GM12865 (cell line): ENCODE results near the gene PDE8A.

Source experiments
- DNase-seq: peaks from one replicate; pipeline ENCODE4 v3.0.0; 2010; ENCODE audit warnings: low read depth
- H3K4me3 ChIP-seq: 2 replicates; pipeline ENCODE4 v1.5.1; 2011; ENCODE audit warnings: mild to moderate bottlenecking, low read depth, low read length, control low read depth
- TF ChIP-seq, protein P1 (sequence below): IDR thresholded peaks from 2 replicates; pipeline ENCODE4 v1.5.1; 2011; ENCODE audit warnings: low read length, control low read depth, low read depth, inconsistent platforms; ENCODE audit not compliant: insufficient read depth; ENCODE audit errors: missing control alignments

Gene PDE8A

GRCh38 chr15:85044251-85044853, 62.7 kb downstream of the PDE8A start:
- peak; percentile 73 for DNase-seq
- TF ChIP-seq, protein P1, sequence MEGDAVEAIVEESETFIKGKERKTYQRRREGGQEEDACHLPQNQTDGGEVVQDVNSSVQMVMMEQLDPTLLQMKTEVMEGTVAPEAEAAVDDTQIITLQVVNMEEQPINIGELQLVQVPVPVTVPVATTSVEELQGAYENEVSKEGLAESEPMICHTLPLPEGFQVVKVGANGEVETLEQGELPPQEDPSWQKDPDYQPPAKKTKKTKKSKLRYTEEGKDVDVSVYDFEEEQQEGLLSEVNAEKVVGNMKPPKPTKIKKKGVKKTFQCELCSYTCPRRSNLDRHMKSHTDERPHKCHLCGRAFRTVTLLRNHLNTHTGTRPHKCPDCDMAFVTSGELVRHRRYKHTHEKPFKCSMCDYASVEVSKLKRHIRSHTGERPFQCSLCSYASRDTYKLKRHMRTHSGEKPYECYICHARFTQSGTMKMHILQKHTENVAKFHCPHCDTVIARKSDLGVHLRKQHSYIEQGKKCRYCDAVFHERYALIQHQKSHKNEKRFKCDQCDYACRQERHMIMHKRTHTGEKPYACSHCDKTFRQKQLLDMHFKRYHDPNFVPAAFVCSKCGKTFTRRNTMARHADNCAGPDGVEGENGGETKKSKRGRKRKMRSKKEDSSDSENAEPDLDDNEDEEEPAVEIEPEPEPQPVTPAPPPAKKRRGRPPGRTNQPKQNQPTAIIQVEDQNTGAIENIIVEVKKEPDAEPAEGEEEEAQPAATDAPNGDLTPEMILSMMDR, result peak; percentile 68
- H3K4me3 ChIP-seq, result no peak overlapping the region

DNA sequence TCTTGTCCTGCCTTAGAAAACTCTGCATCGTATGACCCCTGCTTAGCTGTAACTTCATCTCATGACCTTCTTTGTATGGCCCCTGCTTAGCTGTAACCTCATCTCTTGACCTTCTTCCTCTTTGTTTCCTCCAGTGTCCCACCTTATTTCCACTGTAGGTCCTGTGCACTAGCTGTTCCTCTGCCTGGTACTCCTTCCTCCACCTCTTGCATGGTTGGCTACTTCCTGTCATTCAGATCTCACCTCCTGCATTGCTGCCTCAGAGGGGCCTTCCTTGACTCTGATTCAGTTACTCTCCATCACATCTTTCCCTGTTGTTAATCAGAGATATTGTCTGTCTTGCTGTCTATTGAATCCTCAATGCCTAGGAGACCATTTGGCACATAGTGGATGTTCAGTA, 63.2 kb downstream of the PDE8A start:
- H3K4me3 ChIP-seq, result no peak overlapping the region
- TF ChIP-seq, protein P1, result no peak
- DNase-seq, result no peak

DNA sequence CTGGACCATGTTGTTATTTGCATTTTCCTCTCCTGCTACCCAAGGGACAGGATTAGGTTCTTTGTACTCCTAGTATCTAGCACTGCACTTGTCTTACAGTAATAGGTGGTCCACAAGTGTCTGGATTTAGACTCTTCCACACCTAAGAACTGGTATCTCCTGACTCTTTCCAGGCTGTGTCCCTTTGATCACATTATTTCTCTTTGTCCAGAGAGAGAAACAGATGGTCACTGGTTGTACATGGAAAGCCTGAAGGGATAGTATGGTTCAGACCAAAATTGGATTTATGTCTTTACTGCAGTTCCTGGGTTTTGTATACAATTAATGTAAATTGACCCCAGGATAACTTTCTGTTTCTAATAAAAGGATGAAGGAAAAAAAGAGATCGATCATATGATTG, 64.0 kb downstream of the PDE8A start:
- TF ChIP-seq, protein P1, result no peak
- no peak overlapping the region for H3K4me3 ChIP-seq
- DNase-seq, result no peak

DNA sequence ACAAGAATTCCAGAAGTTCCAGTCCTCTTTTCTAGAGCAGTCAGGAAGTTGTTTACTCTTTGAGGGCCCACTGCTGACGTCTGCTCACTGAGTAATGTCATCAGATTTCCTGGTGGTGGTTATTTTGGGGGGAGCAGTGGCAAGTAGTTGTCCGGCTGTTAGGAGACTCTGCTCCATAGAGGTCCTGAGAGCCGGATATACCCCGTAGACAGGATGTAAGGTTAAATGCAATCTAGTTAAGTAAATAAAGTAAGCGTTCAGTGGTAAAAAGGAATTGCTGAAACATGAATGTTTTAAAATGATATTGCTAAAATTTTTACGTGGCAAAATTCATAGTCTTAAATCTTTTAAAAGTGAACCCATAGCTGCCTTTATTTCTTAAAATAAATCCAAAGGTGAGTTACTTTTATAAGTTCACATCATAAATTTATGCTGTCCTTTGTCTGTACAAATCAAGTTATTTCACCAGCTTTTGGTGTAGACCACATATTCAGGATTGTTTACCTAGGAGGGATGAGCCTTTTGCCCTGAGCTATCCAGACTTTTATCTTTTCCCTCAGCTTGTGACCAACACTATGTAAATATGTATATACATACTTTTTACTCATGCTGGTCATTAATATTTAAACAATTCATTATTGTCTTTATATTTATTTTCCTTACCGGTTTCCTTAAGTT, 65.8 kb downstream of the PDE8A start:
- no peak overlapping the region for H3K4me3 ChIP-seq
- peak; percentile 37 for DNase-seq
- TF ChIP-seq, protein P1, result no peak

- H3K4me3 ChIP-seq, result no peak overlapping the region
- DNase-seq, result no peak
- TF ChIP-seq, protein P1, result no peak
Observed at GRCh38 chr15:85048430-85048829, 66.8 kb downstream of the PDE8A start.

DNA sequence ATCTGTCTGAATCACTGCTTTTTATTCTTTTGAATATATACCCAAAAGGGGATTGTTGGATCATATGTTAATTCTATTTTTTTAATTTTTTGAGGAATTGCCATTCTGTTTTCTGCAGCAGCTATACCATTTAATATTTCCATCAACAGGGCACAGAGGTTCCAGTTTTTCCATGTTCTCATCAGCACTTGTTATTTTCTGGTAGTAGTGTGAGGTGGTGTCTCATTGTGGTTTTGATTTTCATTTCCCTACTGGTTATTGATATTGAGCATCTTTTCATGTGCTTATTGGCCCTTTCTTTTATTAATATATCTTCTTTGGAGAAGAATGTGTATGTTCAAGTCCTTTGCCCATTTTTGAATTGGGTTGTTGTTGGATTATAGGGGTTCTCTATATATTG, 68.1 kb downstream of the PDE8A start:
- no peak for DNase-seq
- TF ChIP-seq, protein P1, result no peak
- H3K4me3 ChIP-seq, result no peak overlapping the region

- no peak overlapping the region for H3K4me3 ChIP-seq
- no peak for DNase-seq
- TF ChIP-seq, protein P1, result no peak
Observed at GRCh38 chr15:85059734-85060133, 78.1 kb downstream of the PDE8A start.
